Retinal pigment epithelial cell (primary cell): ENCODE measurements around the gene SYT6.

Experiments used
- DNase-seq: peaks from one replicate; pipeline ENCODE4 v3.0.0-alpha.2; 2010; ENCODE audit warnings: low read depth
- H3K4me3 ChIP-seq: 2 replicates; pipeline ENCODE4 v1.5.1; 2011; ENCODE audit warnings: mild to moderate bottlenecking, low read length, control low read depth, moderate library complexity
- CTCF ChIP-seq: conservative IDR thresholded peaks from 2 replicates; pipeline ENCODE4 v1.5.1; 2011; ENCODE audit warnings: low read depth, low read length, control low read depth, inconsistent platforms

The SYT6 gene

GRCh38 chr1:114145504-114146151 is 8.0 kb downstream of the SYT6 start:
- no peak overlapping the region for H3K4me3 ChIP-seq
- TF ChIP-seq CTCF = no peak
- DNase-seq = no peak

GRCh38 chr1:114144016-114144415 is 9.7 kb downstream of the SYT6 start:
- H3K4me3 ChIP-seq = no peak overlapping the region
- no peak for TF ChIP-seq CTCF
- DNase-seq = no peak

GRCh38 chr1:114139540-114139939 is 14.1 kb downstream of the SYT6 start:
- TF ChIP-seq CTCF = no peak
- no peak for DNase-seq
- no peak overlapping the region for H3K4me3 ChIP-seq

- no peak for DNase-seq
- H3K4me3 ChIP-seq = no peak overlapping the region
- TF ChIP-seq CTCF = no peak
These were observed 16.2 kb downstream of the SYT6 start for GRCh38 chr1:114137497-114137896.

- DNase-seq = no peak
- TF ChIP-seq CTCF = no peak
- H3K4me3 ChIP-seq = no peak overlapping the region
These were observed 17.9 kb downstream of the SYT6 start for GRCh38 chr1:114135786-114136185.

- TF ChIP-seq CTCF = no peak
- DNase-seq = no peak
- H3K4me3 ChIP-seq = no peak overlapping the region
These were observed 19.2 kb downstream of the SYT6 start for GRCh38 chr1:114134518-114134917.

GRCh38 chr1:114133129-114133528 is 20.5 kb downstream of the SYT6 start:
- no peak for TF ChIP-seq CTCF
- DNase-seq = no peak
- H3K4me3 ChIP-seq = no peak overlapping the region
